ENCODE measurements around the gene JAGN1. TPM values are rescaled to one million over a fixed set of nuclear protein-coding genes. Genes with fewer than 3 reads are reported as not detected.

JAGN1 gene
- total and polyA plus RNA-seq, 9 of the 15 experiments (the other 6 are each of a cell fraction or from before 2014, with no cell fraction given), result 31.6 to 77.8 (median 40.3) TPM

DNA sequence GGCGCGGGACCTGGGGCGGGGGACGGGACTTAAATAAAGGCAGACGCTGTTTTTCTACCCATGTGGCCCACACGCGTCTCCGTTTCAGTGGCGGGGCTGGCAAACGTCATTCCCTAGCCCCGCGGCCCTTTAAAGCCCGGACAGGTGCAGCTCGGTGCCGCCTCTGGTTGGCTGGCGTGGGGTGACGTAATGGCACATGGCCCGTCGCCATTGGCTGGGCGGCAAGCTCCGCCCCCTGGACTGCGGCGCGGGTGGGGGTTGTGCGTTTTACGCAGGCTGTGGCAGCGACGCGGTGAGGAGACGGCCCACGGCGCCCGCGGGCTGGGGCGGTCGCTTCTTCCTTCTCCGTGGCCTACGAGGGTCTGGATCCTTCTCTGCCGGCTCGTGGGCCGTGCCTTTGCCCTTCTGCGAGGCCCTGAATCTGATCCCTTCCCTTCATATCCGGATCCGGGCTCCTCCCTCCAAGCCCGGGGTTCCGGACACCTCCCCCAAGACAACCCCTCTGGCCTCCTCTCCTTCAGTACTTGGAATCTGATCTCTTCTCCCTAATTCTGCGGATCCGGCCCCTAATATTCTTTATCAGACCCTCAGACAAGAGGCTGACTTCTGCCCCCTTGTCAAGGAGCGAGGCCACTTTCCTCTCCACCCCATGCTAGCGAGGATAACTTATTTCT, 43.3 kb downstream of the JAGN1 start, which contains the start of gene CRELD1 (continued):
- TF ChIP-seq, protein P1, sequence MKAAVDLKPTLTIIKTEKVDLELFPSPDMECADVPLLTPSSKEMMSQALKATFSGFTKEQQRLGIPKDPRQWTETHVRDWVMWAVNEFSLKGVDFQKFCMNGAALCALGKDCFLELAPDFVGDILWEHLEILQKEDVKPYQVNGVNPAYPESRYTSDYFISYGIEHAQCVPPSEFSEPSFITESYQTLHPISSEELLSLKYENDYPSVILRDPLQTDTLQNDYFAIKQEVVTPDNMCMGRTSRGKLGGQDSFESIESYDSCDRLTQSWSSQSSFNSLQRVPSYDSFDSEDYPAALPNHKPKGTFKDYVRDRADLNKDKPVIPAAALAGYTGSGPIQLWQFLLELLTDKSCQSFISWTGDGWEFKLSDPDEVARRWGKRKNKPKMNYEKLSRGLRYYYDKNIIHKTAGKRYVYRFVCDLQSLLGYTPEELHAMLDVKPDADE (conservative IDR thresholded peaks at IDR 0.05; ENCODE audit: control insufficient read depth, low read depth, low read length), result no peak; the same call in 1 of the 2 replicates
- TF ChIP-seq ESRRA (IDR thresholded peaks at IDR 0.05; ENCODE audit: borderline replicate concordance, low read depth) (no peak), TBL1XR1 (IDR thresholded peaks at IDR 0.05; ENCODE audit: low read length in 2 of 2) (peak in 1 of 2 experiments; percentile 17; a peak in 1 of 4 replicates), SREBF1 (IDR thresholded peaks at IDR 0.05; ENCODE audit: borderline replicate concordance, low read depth, low read length) (no peak), BHLHE40 (IDR thresholded peaks at IDR 0.05; ENCODE audit: low read length) (peak; percentile 37; the same call in 1 of the 2 replicates), CHD2 (IDR thresholded peaks at IDR 0.05; ENCODE audit: low read depth, low read length) (peak; percentile 62; the same call in 1 of the 2 replicates), TCFL5 (CRISPR knock-in tag; conservative IDR thresholded peaks at IDR 0.05) (no peak)
- TF ChIP-seq, protein P2, sequence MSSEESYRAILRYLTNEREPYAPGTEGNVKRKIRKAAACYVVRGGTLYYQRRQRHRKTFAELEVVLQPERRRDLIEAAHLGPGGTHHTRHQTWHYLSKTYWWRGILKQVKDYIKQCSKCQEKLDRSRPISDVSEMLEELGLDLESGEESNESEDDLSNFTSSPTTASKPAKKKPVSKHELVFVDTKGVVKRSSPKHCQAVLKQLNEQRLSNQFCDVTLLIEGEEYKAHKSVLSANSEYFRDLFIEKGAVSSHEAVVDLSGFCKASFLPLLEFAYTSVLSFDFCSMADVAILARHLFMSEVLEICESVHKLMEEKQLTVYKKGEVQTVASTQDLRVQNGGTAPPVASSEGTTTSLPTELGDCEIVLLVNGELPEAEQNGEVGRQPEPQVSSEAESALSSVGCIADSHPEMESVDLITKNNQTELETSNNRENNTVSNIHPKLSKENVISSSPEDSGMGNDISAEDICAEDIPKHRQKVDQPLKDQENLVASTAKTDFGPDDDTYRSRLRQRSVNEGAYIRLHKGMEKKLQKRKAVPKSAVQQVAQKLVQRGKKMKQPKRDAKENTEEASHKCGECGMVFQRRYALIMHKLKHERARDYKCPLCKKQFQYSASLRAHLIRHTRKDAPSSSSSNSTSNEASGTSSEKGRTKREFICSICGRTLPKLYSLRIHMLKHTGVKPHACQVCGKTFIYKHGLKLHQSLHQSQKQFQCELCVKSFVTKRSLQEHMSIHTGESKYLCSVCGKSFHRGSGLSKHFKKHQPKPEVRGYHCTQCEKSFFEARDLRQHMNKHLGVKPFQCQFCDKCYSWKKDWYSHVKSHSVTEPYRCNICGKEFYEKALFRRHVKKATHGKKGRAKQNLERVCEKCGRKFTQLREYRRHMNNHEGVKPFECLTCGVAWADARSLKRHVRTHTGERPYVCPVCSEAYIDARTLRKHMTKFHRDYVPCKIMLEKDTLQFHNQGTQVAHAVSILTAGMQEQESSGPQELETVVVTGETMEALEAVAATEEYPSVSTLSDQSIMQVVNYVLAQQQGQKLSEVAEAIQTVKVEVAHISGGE (CRISPR knock-in tag; IDR thresholded peaks at IDR 0.05), result peak in 1 of 3 experiments; percentile 53; a peak in 1 of 6 replicates
- TF ChIP-seq, protein P3, sequence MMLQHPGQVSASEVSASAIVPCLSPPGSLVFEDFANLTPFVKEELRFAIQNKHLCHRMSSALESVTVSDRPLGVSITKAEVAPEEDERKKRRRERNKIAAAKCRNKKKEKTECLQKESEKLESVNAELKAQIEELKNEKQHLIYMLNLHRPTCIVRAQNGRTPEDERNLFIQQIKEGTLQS (IDR thresholded peaks at IDR 0.05), result peak; percentile 99
- TF ChIP-seq, protein P3 (CRISPR knock-in tag; conservative IDR thresholded peaks at IDR 0.05), result no peak
- TF ChIP-seq, protein P4, sequence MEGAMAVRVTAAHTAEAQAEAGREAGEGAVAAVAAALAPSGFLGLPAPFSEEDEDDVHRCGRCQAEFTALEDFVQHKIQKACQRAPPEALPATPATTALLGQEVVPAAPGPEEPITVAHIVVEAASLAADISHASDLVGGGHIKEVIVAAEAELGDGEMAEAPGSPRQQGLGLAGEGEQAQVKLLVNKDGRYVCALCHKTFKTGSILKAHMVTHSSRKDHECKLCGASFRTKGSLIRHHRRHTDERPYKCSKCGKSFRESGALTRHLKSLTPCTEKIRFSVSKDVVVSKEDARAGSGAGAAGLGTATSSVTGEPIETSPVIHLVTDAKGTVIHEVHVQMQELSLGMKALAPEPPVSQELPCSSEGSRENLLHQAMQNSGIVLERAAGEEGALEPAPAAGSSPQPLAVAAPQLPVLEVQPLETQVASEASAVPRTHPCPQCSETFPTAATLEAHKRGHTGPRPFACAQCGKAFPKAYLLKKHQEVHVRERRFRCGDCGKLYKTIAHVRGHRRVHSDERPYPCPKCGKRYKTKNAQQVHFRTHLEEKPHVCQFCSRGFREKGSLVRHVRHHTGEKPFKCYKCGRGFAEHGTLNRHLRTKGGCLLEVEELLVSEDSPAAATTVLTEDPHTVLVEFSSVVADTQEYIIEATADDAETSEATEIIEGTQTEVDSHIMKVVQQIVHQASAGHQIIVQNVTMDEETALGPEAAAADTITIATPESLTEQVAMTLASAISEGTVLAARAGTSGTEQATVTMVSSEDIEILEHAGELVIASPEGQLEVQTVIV (CRISPR knock-in tag; IDR thresholded peaks at IDR 0.05; ENCODE audit: borderline replicate concordance), result no peak
- TF ChIP-seq, protein P5, sequence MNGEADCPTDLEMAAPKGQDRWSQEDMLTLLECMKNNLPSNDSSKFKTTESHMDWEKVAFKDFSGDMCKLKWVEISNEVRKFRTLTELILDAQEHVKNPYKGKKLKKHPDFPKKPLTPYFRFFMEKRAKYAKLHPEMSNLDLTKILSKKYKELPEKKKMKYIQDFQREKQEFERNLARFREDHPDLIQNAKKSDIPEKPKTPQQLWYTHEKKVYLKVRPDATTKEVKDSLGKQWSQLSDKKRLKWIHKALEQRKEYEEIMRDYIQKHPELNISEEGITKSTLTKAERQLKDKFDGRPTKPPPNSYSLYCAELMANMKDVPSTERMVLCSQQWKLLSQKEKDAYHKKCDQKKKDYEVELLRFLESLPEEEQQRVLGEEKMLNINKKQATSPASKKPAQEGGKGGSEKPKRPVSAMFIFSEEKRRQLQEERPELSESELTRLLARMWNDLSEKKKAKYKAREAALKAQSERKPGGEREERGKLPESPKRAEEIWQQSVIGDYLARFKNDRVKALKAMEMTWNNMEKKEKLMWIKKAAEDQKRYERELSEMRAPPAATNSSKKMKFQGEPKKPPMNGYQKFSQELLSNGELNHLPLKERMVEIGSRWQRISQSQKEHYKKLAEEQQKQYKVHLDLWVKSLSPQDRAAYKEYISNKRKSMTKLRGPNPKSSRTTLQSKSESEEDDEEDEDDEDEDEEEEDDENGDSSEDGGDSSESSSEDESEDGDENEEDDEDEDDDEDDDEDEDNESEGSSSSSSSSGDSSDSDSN (IDR thresholded peaks at IDR 0.05; ENCODE audit: borderline replicate concordance in 1 of 2, low read depth in 2 of 2, low read length in 2 of 2), result peak in 1 of 2 experiments; percentile 9; a peak in 1 of 4 replicates

Data from K562 (cell line).